Hepatocyte (in vitro differentiated cells): Measurements from ENCODE around the gene RASL10B. TPM values are rescaled to one million over a fixed set of nuclear protein-coding genes. Genes with fewer than 3 reads are reported as not detected.
A peak's percentile ranks its signal among the peaks of the same experiment; 100 is the strongest.
"Not testable (repeated sequence)": the region's sequence is repeated elsewhere in the genome, so short reads cannot be mapped to it uniquely, and the experiment has no call there.

Experiments used
- DNase-seq: peaks from one replicate; pipeline ENCODE4 v3.0.0-alpha.2; 2016; ENCODE audit warnings: low spot score
- H2AFZ ChIP-seq: fragments of 200-600 bp; sonication (generic); 2 replicates; pipeline ENCODE4 v1.6.0; 2016; ENCODE audit warnings: antibody characterized with exemption, mild to moderate bottlenecking
- H3K27ac ChIP-seq: fragments of 200-600 bp; sonication (generic); 2 replicates; pipeline ENCODE4 v1.5.1; 2016; ENCODE audit warnings: mild to moderate bottlenecking
- H3K27me3 ChIP-seq: fragments of 200-600 bp; sonication (generic); 2 replicates; pipeline ENCODE4 v1.6.1; 2016
- H3K36me3 ChIP-seq: fragments of 200-600 bp; sonication (generic); replicated peaks from 2 replicates; pipeline ENCODE4 v1.5.1; 2016; ENCODE audit warnings: low read depth; ENCODE audit not compliant: insufficient read depth
- H3K4me1 ChIP-seq: fragments of 200-600 bp; sonication (generic); 2 replicates; pipeline ENCODE4 v1.5.1; 2016; ENCODE audit warnings: mild to moderate bottlenecking, moderate library complexity; ENCODE audit not compliant: insufficient read depth
- H3K4me2 ChIP-seq: fragments of 200-600 bp; sonication (generic); 2 replicates; pipeline ENCODE4 v1.6.0; 2016
- H3K4me3 ChIP-seq: fragments of 200-600 bp; sonication (generic); 2 replicates; pipeline ENCODE4 v1.5.1; 2016; ENCODE audit warnings: mild to moderate bottlenecking
- H3K79me2 ChIP-seq: fragments of 200-600 bp; sonication (generic); 2 replicates; pipeline ENCODE4 v1.6.0; 2017; ENCODE audit warnings: mild to moderate bottlenecking
- H3K9me2 ChIP-seq: fragments of 200-600 bp; sonication (generic); replicated peaks from 2 replicates; pipeline ENCODE4 v1.6.0; 2017; ENCODE audit warnings: mild to moderate bottlenecking; ENCODE audit not compliant: insufficient read depth
- H3K9me3 ChIP-seq: fragments of 200-600 bp; sonication (generic); 2 replicates; pipeline ENCODE4 v1.5.1; 2016; ENCODE audit warnings: low read depth, mild to moderate bottlenecking
- H4K20me1 ChIP-seq: fragments of 200-600 bp; sonication (generic); 2 replicates; pipeline ENCODE4 v1.6.0; 2016; ENCODE audit warnings: mild to moderate bottlenecking; ENCODE audit not compliant: insufficient read depth, poor library complexity, severe bottlenecking
- CTCF ChIP-seq: fragments of 200-600 bp; sonication (generic); IDR thresholded peaks from 2 replicates; pipeline ENCODE4 v1.5.1; 2016; ENCODE audit warnings: antibody characterized with exemption, mild to moderate bottlenecking; ENCODE audit not compliant: poor library complexity
- EZH2 ChIP-seq: fragments of 200-600 bp; sonication (generic); IDR thresholded peaks from 2 replicates; pipeline ENCODE4 v1.6.1; 2016; ENCODE audit warnings: antibody characterized with exemption, mild to moderate bottlenecking, borderline replicate concordance
- EZH2phosphoT487 ChIP-seq: fragments of 200-600 bp; sonication (generic); IDR thresholded peaks from one replicate; pipeline ENCODE4 v1.6.1; 2018; ENCODE audit warnings: antibody characterized with exemption, mild to moderate bottlenecking, low read depth, moderate library complexity; ENCODE audit not compliant: unreplicated experiment, severe bottlenecking
- WGBS: methylation state at CpG from one replicate; pipeline ENCODE4 v1.1.6; 2016; ENCODE audit warnings: low lambda C conversion rate; ENCODE audit errors: missing lambda C conversion rate; 5-methylcytosine and 5-hydroxymethylcytosine counted together
- polyA plus RNA-seq: library from polyadenylated mRNA; unstranded; fragments of >200 nt; fragmentation: Nextera tagmentation; extraction: Ambion mirVana; gene quantifications from 2 replicates; pipeline ENCODE4 v1.2.1, GENCODE V29; 2016
- total RNA-seq: library from RNA; depleted of rRNA; stranded (reverse); fragments of >200 nt; gene quantifications from 2 replicates; pipeline ENCODE4 v1.2.3, GENCODE V29; 2014

Gene RASL10B
- total and polyA plus RNA-seq, 2 experiments from 2014 or later = 7.1 to 7.6 TPM

GRCh38 chr17:35750526-35751395 lies 19.3 kb downstream of the RASL10B start:
- TF ChIP-seq EZH2phosphoT487 (no peak), CTCF (no peak), EZH2 (no peak)
- no peaks in the 10 kb centered on the region for H4K20me1 ChIP-seq
- H3K79me2 ChIP-seq = no peaks in the 10 kb centered on the region
- H3K4me1 ChIP-seq = peaks cover 5% of the 10 kb centered on the region
- H3K4me2 ChIP-seq = peak overlapping the region; percentile 62
- no peaks in the 10 kb centered on the region for H3K9me3 ChIP-seq
- peaks cover 26% of the 10 kb centered on the region for H3K27me3 ChIP-seq
- WGBS = 82% methylated on average over 10 of the region's 10 CpGs
- H3K4me3 ChIP-seq = no peak overlapping the region
- H3K9me2 ChIP-seq = no peaks in the 10 kb centered on the region
- H3K36me3 ChIP-seq = no peaks in the 10 kb centered on the region
- no peak for DNase-seq
- no peak overlapping the region for H2AFZ ChIP-seq
- no peak overlapping the region for H3K27ac ChIP-seq

GRCh38 chr17:35751541-35751940 lies 20.1 kb downstream of the RASL10B start:
- not testable (repeated sequence) for H3K36me3 ChIP-seq, H3K9me2 ChIP-seq, H3K27ac ChIP-seq, DNase-seq, H4K20me1 ChIP-seq, H3K4me2 ChIP-seq, H3K9me3 ChIP-seq, H2AFZ ChIP-seq, H3K4me1 ChIP-seq, H3K4me3 ChIP-seq, H3K79me2 ChIP-seq
- H3K27me3 ChIP-seq = peaks cover 26% of the 10 kb centered on the region
- 92% methylated on average over 4 of the region's 4 CpGs for WGBS

GRCh38 chr17:35752471-35752870 lies 21.0 kb downstream of the RASL10B start:
- Histone ChIP-seq H3K36me3 (no peaks in the 10 kb centered on the region), H3K79me2 (no peaks in the 10 kb centered on the region), H2AFZ (no peak overlapping the region), H3K9me3 (no peaks in the 10 kb centered on the region), H3K27ac (no peak overlapping the region), H3K9me2 (no peaks in the 10 kb centered on the region), H3K27me3 (peaks cover 26% of the 10 kb centered on the region), H3K4me1 (peaks cover 5% of the 10 kb centered on the region), H3K4me2 (no peak overlapping the region), H3K4me3 (no peak overlapping the region), H4K20me1 (no peaks in the 10 kb centered on the region)
- DNase-seq = no peak
- TF ChIP-seq EZH2 (no peak), EZH2phosphoT487 (no peak), CTCF (no peak)
- 93% methylated on average over 16 of the region's 16 CpGs for WGBS

GRCh38 chr17:35752945-35753764 lies 21.7 kb downstream of the RASL10B start, which contains the start of gene GAS2L2:
Gene GAS2L2 (minus strand): TSS chr17:35753239. CDS start chr17:35752850, 389 bp downstream.
- TF ChIP-seq CTCF (no peak), EZH2phosphoT487 (no peak), EZH2 (no peak)
- H4K20me1 ChIP-seq = no peaks in the 10 kb centered on the region
- no peaks in the 10 kb centered on the region for H3K79me2 ChIP-seq
- no peak for DNase-seq
- H3K4me2 ChIP-seq = no peak within 1 kb of the TSS
- no peak within 1 kb of the TSS for H2AFZ ChIP-seq
- H3K9me2 ChIP-seq = no peaks in the 10 kb centered on the region
- H3K9me3 ChIP-seq = no peaks in the 10 kb centered on the region
- no peaks in the 10 kb centered on the region for H3K36me3 ChIP-seq
- peaks cover 5% of the 10 kb centered on the region for H3K4me1 ChIP-seq
- peaks cover 26% of the 10 kb centered on the region for H3K27me3 ChIP-seq
- 64% methylated on average over 9 of the region's 9 CpGs for WGBS
- H3K4me3 ChIP-seq = no peak within 1 kb of the TSS
- no peak within 1 kb of the TSS for H3K27ac ChIP-seq
